Measurements from ENCODE around the gene GFOD2.
A peak's percentile ranks its signal among the peaks of the same experiment; 100 is the strongest.

GFOD2 gene

DNA sequence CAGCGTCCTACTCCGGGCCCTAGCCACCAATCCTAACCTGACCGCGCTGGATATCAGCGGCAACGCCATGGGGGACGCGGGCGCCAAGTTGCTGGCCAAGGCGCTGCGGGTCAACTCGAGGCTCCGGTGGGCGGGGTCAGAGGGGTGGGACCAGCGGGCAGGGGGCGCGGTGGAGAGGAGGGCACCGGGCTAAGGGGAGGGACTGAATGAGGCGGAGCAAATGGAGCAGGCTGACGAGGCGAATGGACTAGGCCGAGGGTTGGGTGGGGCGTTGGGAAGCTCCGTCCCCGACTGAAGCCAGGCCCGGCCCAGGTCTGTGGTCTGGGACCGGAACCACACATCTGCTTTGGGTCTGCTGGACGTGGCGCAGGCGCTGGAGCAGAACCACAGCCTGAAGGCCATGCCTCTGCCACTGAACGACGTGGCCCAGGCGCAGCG, 69.6 kb downstream of the GFOD2 start:
- TF ChIP-seq, protein P1, sequence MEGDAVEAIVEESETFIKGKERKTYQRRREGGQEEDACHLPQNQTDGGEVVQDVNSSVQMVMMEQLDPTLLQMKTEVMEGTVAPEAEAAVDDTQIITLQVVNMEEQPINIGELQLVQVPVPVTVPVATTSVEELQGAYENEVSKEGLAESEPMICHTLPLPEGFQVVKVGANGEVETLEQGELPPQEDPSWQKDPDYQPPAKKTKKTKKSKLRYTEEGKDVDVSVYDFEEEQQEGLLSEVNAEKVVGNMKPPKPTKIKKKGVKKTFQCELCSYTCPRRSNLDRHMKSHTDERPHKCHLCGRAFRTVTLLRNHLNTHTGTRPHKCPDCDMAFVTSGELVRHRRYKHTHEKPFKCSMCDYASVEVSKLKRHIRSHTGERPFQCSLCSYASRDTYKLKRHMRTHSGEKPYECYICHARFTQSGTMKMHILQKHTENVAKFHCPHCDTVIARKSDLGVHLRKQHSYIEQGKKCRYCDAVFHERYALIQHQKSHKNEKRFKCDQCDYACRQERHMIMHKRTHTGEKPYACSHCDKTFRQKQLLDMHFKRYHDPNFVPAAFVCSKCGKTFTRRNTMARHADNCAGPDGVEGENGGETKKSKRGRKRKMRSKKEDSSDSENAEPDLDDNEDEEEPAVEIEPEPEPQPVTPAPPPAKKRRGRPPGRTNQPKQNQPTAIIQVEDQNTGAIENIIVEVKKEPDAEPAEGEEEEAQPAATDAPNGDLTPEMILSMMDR (IDR thresholded peaks at IDR 0.05): no peak
- H3K9me3 ChIP-seq: no peaks in the 10 kb centered on the region
- intact Hi-C loops (cut with DNase I; ENCODE audit: low total_unique reads): no loop called here
- H3K4me3 ChIP-seq: peak overlapping the region in 1 of 2 donors; percentile 10
- H3K36me3 ChIP-seq: no peaks in the 10 kb centered on the region
- no peak for DNase-seq
- peaks cover 7 to 100% of the 10 kb centered on the region in 2 donors for H3K27me3 ChIP-seq
- no peak overlapping the region for H3K27ac ChIP-seq
- H3K4me1 ChIP-seq: peaks cover 0 to 44% (median 24%) of the 10 kb centered on the region in 4 donors

- H3K9me3 ChIP-seq: no peaks in the 10 kb centered on the region
- no peaks in the 10 kb centered on the region for H3K36me3 ChIP-seq
- TF ChIP-seq, protein P1 (IDR thresholded peaks at IDR 0.05): no peak
- no peak overlapping the region for H3K4me3 ChIP-seq
- H3K4me1 ChIP-seq: peaks cover 0 to 41% (median 25%) of the 10 kb centered on the region in 4 donors
- no peak for DNase-seq
- peaks cover 7 to 96% of the 10 kb centered on the region in 2 donors for H3K27me3 ChIP-seq
- intact Hi-C loops (cut with DNase I; ENCODE audit: low total_unique reads): no loop called here
- no peak overlapping the region for H3K27ac ChIP-seq
Measured at GRCh38 chr16:67648764-67649407, 70.2 kb downstream of the GFOD2 start.

DNA sequence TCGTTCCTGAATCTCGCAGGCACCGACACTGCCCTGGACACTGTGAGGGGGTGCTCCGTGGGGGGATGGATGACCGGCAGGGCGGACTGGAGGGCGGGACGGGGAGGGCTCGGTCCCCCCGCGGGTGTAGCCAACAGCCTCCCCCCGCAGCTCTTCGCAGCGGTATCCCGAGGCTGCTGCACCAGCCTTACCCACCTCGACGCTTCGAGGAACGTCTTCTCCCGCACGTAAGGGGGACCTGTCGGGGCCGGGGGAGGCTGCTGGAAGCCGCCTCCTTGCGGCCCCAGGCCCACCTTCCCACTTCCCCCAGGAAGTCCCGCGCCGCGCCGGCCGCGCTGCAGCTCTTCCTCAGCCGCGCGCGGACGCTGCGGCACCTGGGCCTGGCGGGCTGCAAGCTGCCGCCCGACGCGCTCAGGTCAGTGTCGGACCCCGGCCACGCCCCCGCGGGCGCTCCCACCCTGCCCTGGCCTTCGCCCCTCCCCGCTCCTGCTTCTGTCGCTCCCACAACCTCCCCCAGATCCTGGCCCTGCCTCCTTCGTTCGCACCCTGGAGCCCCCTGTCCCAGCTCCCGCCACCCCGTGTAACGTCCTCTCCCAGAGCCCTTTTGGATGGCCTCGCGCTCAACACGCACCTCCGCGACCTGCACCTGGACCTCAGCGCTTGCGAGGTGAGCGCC, 70.9 kb downstream of the GFOD2 start:
- intact Hi-C loops (cut with DNase I; ENCODE audit: low total_unique reads): no loop called here
- no peaks in the 10 kb centered on the region for H3K36me3 ChIP-seq
- DNase-seq: no peak
- TF ChIP-seq, protein P1 (IDR thresholded peaks at IDR 0.05): no peak
- peaks cover 0 to 35% (median 18%) of the 10 kb centered on the region in 4 donors for H3K4me1 ChIP-seq
- H3K27ac ChIP-seq: no peak overlapping the region
- peaks cover 7 to 89% of the 10 kb centered on the region in 2 donors for H3K27me3 ChIP-seq
- H3K9me3 ChIP-seq: no peaks in the 10 kb centered on the region
- no peak overlapping the region for H3K4me3 ChIP-seq

- H3K4me3 ChIP-seq: no peak overlapping the region
- intact Hi-C loops (cut with DNase I; ENCODE audit: low total_unique reads): no loop called here
- TF ChIP-seq, protein P1 (IDR thresholded peaks at IDR 0.05): no peak
- peaks cover 7 to 84% of the 10 kb centered on the region in 2 donors for H3K27me3 ChIP-seq
- H3K9me3 ChIP-seq: no peaks in the 10 kb centered on the region
- H3K36me3 ChIP-seq: no peaks in the 10 kb centered on the region
- no peak for DNase-seq
- H3K27ac ChIP-seq: no peak overlapping the region
- peaks cover 0 to 32% (median 16%) of the 10 kb centered on the region in 4 donors for H3K4me1 ChIP-seq
Measured at GRCh38 chr16:67647681-67648080, 71.4 kb downstream of the GFOD2 start.

- Histone ChIP-seq H3K27me3 (peaks cover 7 to 79% of the 10 kb centered on the region in 2 donors), H3K4me3 (no peak overlapping the region), H3K36me3 (no peaks in the 10 kb centered on the region), H3K9me3 (no peaks in the 10 kb centered on the region), H3K27ac (no peak overlapping the region), H3K4me1 (peaks cover 3 to 32% (median 18%) of the 10 kb centered on the region in 4 donors)
- no peak for DNase-seq
- TF ChIP-seq, protein P1 (IDR thresholded peaks at IDR 0.05): no peak
- intact Hi-C loops (cut with DNase I; ENCODE audit: low total_unique reads): no loop called here
Measured at GRCh38 chr16:67647111-67647651, 71.9 kb downstream of the GFOD2 start.
